ENCODE results near the gene OR1I1. TPM values are rescaled to one million over a fixed set of nuclear protein-coding genes. Genes with fewer than 3 reads are reported as not detected.

Gene OR1I1
- total RNA-seq, 1 experiment from 2014 or later, result not detected

GRCh38 chr19:15074371-15074770, 7.6 kb upstream of the OR1I1 start:
- H3K36me3 ChIP-seq (ENCODE audit: control insufficient read depth in 1 of 2, insufficient read depth in 2 of 2, low read length in 2 of 2), result no peaks in the 10 kb centered on the region
- H4K20me1 ChIP-seq (ENCODE audit: insufficient read depth), result no peaks in the 10 kb centered on the region
- no peak overlapping the region for H3K27ac ChIP-seq (ENCODE audit: low read depth, low read length)
- ChIA-PET CTCF (interaction anchor here (1.5 kb wide), 1 partner anchor 500 kb away, joined by 4 read pairs; no protein-coding TSS in a partner anchor), POLR2A (no interaction called here), RAD21 (ENCODE audit: low non-redundant PET in 1 of 2, low total read pairs in 2 of 2, uncharacterized antibody in 2 of 2, unreplicated experiment in 2 of 2) (no interaction called here)
- TF ChIP-seq SP1 (IDR thresholded peaks at IDR 0.05; ENCODE audit: low read depth) (no peak), SRF (IDR thresholded peaks at IDR 0.05; ENCODE audit: low read depth) (no peak), POLR2AphosphoS5 (IDR thresholded peaks at IDR 0.05; ENCODE audit: low read depth, low read length) (no peak), CTCF (IDR thresholded peaks at IDR 0.05 in 2 of 3, conservative IDR thresholded peaks at IDR 0.05 in 1 of 3; ENCODE audit: borderline replicate concordance in 1 of 3, insufficient read depth in 1 of 3, low read depth in 2 of 3, low read length in 2 of 3) (no peak), FOSL1 (IDR thresholded peaks at IDR 0.05; ENCODE audit: low read depth) (no peak), ZBTB33 (IDR thresholded peaks at IDR 0.05; ENCODE audit: extremely low read depth, insufficient replicate concordance, low read length) (no peak), POLR2A (IDR thresholded peaks at IDR 0.05; ENCODE audit: borderline replicate concordance, extremely low read depth, insufficient read depth, insufficient read length) (no peak), ELF1 (IDR thresholded peaks at IDR 0.05; ENCODE audit: borderline replicate concordance, low read depth) (no peak), YY1 (IDR thresholded peaks at IDR 0.05; ENCODE audit: extremely low read depth, insufficient replicate concordance, low read depth, low read length) (no peak), ZFX (IDR thresholded peaks at IDR 0.05) (no peak), CBX3 (IDR thresholded peaks at IDR 0.05; ENCODE audit: low read depth) (no peak), REST (IDR thresholded peaks at IDR 0.05; ENCODE audit: low read depth) (no peak), SIN3A (IDR thresholded peaks at IDR 0.05; ENCODE audit: low read depth) (no peak), EGR1 (IDR thresholded peaks at IDR 0.05; ENCODE audit: low read depth) (no peak), MAX (IDR thresholded peaks at IDR 0.05) (no peak), RAD21 (IDR thresholded peaks at IDR 0.05; ENCODE audit: low read depth) (no peak), EZH2 (IDR thresholded peaks at IDR 0.05) (no peak)
- no peaks in the 10 kb centered on the region for H3K9me2 ChIP-seq (ENCODE audit: insufficient read depth)
- no peaks in the 10 kb centered on the region for H3K79me2 ChIP-seq (ENCODE audit: insufficient read depth, low read length)
- no peak overlapping the region for H2AFZ ChIP-seq (ENCODE audit: low read depth, low read length, poor library complexity, severe bottlenecking)
- no peak overlapping the region for H3K9ac ChIP-seq (ENCODE audit: low read length)
- H3K27me3 ChIP-seq (ENCODE audit: insufficient read depth, low read length), result no peaks in the 10 kb centered on the region
- H3K4me2 ChIP-seq (ENCODE audit: low read length), result no peak overlapping the region
- no peaks in the 10 kb centered on the region for H3K9me3 ChIP-seq (ENCODE audit: control insufficient read depth in 1 of 2, insufficient read depth in 1 of 2, low read depth in 1 of 2, low read length in 2 of 2)
- ATAC-seq, result no peak
- intact Hi-C loops (cut with micrococcal nuclease), result no loop called here
- no peaks in the 10 kb centered on the region for H3K4me1 ChIP-seq (ENCODE audit: control insufficient read depth in 1 of 2, insufficient read depth in 2 of 2, low read length in 2 of 2)
- DNase-seq (ENCODE audit: low read depth, low spot score), result no peak
- no TSS peak for BruUV-seq (replicated peaks)
- H3K4me3 ChIP-seq (replicated peaks in 1 of 2; ENCODE audit: low read depth in 1 of 2, low read length in 2 of 2), result no peak overlapping the region

Measured in HCT116 (cell line).